GM18502 (cell line): ENCODE data around the gene FRMD4B.

Experiments
- ATAC-seq: cut with Tn5 transposase; IDR thresholded peaks from one replicate; pipeline ENCODE4 v1.9.1; 2021; ENCODE audit warnings: mild to moderate bottlenecking; ENCODE audit not compliant: unreplicated experiment, poor library complexity

FRMD4B gene

DNA sequence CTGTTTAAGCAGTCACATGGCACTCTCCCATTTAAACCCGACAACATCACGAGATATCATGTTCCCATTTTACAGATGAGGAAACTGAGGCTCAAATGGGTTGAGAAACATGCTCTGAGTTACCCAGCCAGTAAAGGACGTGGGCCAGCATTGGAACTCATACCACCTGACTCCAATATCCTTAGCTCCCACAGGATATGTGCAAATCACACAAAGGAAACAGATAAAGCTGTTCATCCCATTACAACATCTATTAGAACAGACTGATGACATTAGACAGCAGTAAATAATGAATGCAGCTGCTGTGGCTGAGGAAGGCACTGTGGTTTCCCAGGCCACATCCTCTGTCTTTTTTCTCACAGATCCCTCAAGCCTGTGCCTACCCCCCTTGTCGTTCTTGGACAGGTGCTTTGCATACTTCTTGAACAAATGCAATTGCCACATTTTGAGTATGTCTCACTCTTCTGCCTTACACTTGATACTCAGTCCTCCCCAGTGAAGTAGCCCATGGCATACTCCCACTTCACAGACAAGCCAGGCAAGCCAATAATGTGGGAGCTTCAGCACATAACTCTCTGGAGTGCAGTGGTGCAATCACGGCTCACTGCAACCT, 17.7 kb downstream of the FRMD4B start:
- ATAC-seq: peak; percentile 99

DNA sequence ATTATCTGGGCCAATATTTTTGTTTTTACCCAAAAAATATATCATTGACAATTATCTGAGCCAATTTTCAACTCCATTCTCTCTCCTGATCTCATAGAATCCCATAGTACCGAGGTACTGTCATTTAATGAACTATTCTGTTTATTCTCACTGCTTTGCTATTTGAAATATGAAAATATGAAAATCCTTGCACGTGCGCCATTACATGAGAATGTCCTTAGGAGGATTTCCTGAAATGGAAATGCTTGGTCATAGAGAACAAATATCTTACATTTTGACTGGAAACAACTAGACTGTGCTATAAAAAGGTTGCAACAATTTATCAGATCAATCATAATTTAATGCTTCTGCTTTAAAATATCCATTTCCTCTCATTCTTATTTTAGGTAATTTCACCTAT, 18.3 kb downstream of the FRMD4B start:
- no peak for ATAC-seq

DNA sequence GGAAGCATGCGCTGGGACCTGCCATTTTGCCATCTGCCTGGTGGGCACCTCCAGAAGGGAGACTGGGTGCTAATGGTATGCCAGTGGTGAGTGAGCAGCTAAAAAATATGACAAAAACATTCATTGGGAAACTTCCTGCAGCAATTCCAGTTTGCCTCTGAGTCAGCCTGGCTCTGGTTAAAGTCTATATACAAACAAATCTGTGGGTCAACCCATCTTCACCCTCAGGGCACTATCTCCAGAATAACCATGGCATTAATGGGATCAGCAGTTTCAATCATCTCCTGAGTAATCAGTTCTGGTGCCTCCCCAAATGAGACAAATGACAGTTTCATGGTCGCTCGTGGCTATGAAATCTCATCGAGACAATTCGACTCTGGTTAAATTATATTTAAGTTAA, 21.5 kb downstream of the FRMD4B start:
- no peak for ATAC-seq

DNA sequence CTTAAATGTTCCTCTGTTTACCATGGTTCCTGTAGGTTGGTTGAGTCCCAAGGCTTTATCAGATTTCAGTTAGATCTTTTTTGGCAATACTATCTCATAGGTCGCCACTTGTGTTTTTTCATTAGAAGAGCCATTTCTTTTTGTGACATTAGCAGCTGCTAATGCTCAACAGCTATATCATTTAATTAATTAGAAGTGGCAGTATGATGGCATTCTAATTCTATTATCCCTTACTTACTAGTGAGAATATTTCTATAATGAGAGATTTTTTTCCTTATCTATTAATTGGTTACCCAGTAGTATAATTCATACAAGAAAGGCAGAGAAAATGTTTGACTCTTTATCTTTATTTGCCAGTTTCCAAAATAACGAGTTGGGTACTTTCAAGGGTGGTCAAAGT, 25.2 kb downstream of the FRMD4B start:
- no peak for ATAC-seq

DNA sequence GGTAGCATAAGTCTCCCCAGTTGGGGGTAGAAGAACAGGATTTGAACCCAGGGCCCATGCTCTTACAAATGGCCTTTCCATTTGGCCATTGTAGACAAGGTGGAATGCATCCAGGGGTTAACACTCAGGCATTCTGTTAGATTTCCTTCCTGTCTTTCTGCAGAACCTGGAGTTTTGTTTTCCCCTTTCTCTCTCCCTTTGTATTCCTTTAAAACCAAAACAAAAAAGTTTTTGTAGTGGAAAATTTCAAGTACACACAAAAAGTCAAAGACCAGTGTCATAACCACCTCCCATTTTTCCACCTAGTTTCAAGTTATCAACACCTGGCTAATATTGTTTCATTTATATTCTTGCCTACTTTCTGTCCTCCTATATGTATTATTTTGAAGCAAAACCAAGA, 26.0 kb downstream of the FRMD4B start:
- ATAC-seq: no peak

DNA sequence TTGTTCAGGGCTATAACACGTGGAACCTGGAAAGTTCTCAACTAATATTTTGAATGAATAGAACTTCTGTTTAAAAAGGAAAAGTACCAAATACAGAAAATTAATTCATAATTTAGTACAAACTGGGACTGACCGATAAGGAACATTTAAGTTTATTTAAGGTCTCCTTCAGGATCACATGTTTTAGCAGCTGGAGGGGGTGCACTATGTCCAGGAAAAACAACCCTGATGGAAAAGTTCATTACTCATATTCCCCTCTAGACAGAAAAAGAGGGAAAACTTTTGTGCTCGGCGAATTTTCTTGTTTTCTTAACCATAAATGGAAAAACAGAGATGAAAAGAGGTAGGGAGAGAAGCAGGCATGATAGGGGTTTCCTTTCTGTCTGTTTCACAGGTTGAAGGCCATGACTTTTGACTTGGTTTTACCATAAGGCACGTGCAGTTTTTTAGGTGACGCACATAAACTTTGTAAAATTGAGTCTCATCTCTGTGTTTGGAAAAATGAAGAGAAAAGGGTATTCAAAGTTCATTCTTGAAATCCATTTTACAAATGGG, 26.5 kb downstream of the FRMD4B start:
- no peak for ATAC-seq

DNA sequence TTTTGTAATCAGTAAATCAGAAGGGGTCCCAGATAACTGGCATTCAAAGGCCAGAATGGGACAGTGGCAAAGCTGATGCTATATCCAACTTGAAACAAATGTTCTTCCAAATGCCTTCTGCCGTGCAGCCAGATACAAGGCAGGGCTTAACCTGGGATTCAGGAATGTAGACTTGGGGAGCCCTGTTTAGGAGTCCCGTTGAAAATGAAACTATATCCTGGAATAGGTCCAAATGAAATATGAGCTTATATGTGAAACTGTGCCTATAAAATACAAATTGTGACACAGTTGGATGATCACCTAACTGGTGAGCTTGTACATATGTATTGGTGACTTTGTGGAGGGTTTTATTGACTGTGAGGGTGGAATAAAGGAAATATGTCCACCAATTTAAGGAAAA, 28.7 kb downstream of the FRMD4B start:
- no peak for ATAC-seq

DNA sequence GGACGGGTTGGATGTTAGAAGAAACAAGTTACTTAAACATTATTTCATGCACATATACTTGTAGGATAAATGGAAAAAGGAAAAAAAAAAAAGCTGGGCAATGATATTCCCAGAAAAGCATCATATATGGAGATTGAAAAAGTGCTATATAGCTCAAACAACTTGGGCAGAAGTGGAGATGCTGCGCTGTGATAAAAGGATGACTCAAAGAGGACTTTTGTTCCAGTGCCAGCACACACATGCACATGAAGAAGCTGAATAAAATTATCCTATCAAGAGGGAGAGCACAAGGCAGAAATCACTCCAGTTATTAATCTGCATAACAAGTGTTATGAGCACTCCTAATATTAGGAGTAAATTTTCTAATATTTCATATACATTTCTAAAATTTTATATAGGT, 30.9 kb downstream of the FRMD4B start:
- no peak for ATAC-seq

DNA sequence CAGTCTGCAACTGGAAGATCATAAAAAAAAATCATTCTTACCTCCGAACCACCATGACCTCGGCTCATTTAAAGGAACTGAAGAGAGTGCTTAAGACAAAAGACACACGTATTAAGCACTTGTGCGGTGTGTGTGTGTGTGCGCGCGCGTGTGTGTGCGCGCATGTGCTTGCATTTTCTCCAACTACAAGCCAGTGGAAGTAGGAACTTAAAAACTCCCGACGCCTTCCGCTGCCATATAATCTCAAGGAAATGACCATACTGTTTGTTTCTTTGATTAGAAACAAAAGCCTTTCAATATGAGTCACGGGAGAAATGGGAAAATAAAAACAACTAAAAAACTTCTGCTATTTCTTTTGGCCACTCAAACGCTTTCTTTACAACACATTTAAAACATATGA, 32.4 kb downstream of the FRMD4B start:
- no peak for ATAC-seq

DNA sequence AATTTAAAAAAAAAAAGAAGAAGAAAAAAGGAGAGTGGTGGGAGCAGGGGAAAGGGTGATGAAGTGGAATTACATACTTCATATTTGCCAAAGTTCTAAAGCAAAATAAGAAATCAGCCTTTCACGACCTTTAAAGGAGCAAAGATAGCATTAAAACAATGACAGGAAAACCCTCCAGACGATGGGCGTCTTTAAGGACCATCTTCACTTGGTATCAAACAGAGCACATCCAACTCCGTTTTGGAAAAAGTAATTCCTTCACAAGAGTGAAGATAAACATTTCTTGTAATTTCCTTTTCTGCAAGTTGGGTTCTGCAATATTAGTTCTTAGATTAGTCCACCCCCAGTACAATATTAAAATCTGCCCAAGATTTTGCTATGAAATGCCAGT, 32.8 kb downstream of the FRMD4B start:
- ATAC-seq: no peak

DNA sequence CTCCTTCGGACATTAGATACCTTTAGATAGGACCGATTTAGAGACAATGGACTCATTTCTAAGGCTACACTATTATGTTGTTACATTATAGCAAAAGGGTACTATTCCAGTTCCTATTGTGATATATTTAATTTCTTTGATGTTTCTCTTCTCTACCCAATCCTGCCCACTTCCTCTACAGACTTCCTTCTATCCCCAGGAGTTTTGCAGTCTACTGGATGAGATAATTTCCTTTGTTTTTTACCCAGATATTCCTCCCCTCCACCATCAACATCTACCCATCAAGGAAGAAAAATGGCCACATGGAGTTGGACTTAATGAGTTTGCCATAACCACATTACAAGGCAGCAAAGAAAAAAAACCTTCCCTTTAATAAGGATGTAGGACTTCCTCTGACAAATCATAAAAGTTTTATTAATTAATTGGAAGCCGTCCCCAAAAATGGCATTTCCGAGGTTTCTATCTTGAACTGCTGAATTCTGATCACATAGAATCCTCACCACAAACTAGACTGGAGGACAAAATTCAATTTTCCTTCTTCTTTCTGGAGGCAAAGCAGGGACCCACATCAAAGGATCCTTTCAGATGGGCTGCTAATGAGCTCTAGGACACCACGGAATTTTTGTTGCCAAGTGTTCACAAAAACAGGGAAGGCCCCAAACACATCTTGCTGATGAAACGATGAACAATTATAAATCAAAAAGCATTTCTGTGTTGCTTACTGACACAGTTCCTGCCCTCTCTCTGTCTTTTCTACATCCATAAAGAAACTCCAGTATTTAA, 33.4 kb downstream of the FRMD4B start:
- ATAC-seq: no peak

DNA sequence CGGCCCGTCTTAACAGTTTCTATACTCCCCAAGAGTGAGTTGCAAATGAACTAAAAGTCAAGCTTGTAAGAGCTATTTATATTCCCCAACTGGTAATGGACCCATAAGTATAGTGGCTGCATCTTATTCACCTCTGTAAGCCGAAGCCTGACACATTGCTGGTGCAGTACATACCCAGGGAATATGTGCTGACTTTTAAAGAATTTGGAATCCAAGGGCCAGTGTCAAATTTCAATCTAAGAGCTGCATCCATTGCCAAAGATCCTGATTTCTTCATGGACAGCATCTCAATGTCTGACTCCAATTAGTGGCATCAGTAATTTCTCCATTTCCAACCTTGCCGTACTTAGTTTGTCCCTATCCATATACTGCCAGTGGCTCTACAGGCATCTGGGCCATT, 42.0 kb downstream of the FRMD4B start:
- no peak for ATAC-seq

DNA sequence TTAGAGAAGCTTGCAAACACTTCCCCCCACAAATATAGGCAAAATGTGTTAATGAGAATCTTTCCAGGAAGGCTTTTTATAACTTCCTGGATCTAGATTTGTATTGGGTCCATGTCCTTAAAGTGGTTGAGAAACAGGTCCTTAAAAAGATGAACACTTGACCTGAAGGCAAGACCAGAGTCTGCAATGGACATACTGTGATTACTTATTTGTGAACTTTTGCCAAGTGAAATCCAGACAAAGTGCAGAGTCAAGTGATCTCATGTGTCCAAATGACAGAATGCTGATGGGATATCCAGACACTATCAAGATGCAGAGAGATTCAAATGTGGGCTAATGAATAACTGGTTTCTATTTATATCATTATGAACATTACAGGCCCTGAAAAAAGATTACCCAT, 43.8 kb downstream of the FRMD4B start:
- no peak for ATAC-seq

DNA sequence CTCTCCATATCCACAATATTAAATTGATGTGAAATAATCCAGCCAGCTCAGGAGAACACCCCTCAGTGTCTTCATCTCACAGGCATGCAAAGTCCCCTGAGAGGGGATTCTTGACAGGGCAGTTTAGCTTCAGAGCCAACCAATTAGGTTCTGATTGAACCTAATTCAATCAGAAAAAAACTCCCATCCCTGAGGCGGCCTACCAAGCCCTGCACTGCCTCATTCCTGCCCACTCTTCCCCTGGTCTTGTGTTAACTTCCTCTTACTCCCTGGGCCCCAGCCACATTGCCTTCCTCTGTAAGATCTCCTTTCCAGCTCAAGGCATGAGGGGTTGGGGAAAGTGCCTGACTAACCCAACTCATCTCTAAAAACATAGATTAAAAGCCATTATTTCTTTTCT, 46.1 kb downstream of the FRMD4B start:
- ATAC-seq: no peak

DNA sequence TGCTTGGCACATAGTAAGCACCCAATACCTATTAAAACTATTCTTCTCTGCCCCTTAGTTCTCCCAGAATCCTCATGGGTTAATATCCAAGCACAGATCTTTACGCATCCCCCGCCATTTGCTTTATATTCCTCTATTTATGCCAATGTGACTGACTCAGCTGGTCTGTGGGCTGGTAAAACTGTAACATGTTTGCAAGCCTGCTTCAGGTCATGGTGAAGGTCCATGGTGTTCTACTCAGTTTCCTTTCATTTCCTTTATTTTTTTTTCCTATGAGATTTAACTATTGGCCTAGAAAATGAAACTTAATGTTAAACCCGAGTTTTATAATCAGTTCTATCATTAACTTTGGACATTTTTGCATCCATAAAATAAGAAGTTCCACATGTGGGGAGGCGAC, 47.0 kb downstream of the FRMD4B start:
- ATAC-seq: no peak

DNA sequence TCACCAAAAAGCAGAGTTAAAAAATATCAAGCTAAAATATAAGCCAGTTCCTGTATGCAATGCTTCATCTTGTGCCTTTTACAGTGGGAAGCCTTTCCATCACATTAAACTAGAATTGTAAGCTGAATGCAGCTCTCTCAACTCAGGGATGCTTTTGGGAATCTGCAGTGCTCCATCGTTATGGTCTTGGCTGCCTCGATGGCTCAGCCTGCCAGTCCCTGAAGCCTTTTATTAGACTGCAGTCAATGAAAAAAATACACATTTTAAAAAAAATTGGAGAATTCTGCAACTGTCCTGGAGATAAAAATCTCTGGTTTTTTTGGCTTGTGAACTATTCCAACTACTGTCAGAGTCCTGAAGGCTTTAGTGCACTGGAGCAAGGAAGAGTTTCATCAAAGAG, 53.0 kb downstream of the FRMD4B start:
- no peak for ATAC-seq

DNA sequence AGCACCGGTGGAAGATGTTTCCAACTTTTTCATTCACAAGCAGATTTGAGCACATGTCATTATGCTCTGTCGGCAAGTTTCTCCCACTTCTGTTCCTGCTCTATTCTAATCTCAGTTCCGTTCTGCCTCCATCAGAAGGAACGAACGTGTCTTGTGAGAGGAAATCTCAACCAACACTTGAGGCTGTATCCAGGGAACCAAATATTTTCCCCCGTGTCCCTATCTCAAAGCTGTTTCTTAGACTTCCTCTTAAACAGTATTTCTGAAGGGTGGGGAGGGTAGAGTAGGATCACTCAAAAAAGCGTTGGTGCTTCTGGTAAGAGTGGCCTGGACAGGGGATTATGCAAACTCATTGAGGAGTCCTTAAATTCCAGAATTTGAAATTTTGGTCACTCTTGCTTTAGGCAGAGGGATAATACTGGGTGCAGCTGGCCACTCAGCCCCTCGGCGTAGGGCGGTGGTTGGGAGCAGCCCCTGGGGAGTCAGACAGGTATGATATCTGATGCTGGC, 54.9 kb downstream of the FRMD4B start:
- ATAC-seq: no peak

DNA sequence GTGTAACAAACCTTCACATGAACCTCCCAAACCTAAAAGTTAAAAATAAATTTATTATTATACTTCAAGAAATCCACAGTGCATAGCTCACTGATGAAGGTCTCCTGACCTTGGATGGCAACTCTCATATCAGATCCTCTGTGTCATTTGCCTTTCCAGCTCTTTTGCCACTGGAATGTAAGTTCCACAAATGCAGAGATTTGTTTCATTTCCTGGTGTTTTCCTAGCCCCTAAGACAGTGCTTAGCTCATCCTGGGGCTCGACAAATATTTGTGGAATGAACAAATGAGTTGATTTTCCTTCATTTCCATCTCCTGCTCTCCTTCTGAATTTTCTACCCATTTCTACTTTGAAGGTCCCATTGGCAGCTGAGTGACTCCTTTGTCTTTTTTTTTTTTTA, 56.0 kb downstream of the FRMD4B start:
- ATAC-seq: no peak

DNA sequence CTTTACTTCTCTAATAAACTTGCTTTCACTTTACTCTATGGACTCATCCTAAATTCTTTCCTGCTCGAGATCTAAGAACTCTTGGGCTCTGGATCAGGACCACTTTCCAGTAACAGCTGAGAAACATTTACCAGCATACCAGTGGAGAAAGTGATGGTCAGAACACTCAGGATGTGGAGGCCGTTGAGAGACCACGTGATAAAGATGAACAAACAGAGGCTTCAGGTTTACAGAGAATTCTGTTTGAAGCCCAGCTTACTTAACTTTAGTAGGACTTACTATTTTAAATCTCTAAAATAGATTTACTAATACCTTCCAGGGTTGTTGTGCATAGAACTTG, 57.0 kb downstream of the FRMD4B start:
- ATAC-seq: no peak

DNA sequence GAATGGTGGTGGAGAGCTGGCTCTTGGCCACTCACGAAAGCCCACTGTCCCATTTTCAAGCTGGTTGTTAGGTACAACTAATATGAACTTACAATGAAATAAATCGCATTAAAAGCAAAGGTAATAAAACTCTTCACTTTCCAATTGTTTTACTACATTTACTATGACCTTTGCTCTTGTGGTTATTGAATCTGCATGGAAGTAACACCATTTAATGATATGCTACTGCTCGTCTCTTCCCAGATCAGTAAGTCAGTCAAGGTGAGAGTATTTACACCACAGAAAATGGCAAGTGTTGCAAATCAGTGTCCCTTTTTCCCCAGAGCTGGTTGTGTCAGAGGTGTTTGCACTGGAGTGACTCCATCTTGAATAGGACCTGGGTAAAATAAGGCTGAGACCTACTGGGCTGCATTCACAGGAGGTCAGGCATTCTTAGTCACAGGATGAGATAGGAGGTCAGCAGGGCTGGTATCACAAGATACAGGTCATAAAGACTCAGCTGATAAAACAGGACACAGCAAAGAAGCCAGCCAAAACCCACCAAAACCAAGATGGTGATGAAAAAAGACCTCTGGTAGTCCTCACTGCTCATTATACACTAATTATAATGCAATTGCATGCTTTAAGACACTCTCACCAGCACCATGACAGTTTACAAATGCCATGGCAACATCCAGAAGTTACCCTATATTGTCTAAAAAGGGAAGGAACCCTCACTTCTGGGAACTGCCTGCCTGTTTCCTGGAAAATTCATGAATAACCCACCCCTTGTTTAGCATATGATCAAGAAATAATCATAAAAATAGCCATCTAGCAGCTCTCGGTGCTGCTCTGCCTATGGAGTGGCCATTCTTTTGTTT, 57.6 kb downstream of the FRMD4B start:
- no peak for ATAC-seq

DNA sequence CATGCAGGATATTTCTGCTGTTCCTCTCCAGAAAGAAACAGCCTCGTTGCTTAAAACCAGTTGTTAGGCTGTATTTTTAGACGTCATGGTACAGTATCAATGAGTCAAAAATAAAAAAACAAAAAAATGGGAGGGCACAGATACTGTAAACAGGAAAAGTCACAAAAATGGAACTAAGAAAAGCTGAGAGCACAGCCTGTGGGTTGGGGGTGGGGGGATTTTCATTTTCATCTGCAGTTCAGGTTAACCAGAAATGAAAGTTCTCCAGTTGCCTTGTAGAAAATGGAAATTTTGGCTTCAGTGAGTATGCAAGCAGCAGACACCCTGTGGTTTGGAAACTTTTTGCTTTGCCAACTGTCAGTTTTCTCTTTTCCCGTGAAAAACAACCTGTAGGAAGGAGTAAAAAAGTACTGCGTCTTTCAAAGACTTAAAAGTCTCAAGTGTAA, 59.0 kb downstream of the FRMD4B start:
- peak; percentile 90 for ATAC-seq
